Mesenchymal stem cell (in vitro differentiated cells and primary cell): Measurements from ENCODE around the gene PODXL.

Source experiments
- DNase-seq: peaks from one replicate; pipeline ENCODE4 v3.0.0-alpha.2; 2013
- H2AFZ ChIP-seq: one replicate; pipeline ENCODE4 v1.6.1; 2013; ENCODE audit warnings: low read depth, mild to moderate bottlenecking, control low read depth, inconsistent platforms, low read length, moderate library complexity
- H2AK5ac ChIP-seq: 2 replicates; pipeline ENCODE4 v1.6.1; 2013; ENCODE audit warnings: low read length, moderate library complexity, mild to moderate bottlenecking, inconsistent platforms; ENCODE audit not compliant: severe bottlenecking
- H2BK120ac ChIP-seq: one replicate; pipeline ENCODE4 v1.6.1; 2013; ENCODE audit warnings: low read depth, mild to moderate bottlenecking, inconsistent platforms, low read length, moderate library complexity
- H2BK12ac ChIP-seq, 2 experiments: one replicate each; pipeline ENCODE4 v1.6.1; 2013; ENCODE audit warnings: inconsistent platforms in 2 of 2, low read length in 2 of 2, mild to moderate bottlenecking in 2 of 2, moderate library complexity in 2 of 2, control low read depth in 1 of 2
- H2BK15ac ChIP-seq: one replicate; pipeline ENCODE4 v1.6.1; 2013; ENCODE audit warnings: mild to moderate bottlenecking, low read depth, inconsistent platforms; ENCODE audit not compliant: poor library complexity, severe bottlenecking
- H2BK5ac ChIP-seq: 2 replicates; pipeline ENCODE4 v1.6.1; 2013; ENCODE audit warnings: low read depth, mild to moderate bottlenecking, low read length, control low read depth, inconsistent platforms; ENCODE audit not compliant: poor library complexity, severe bottlenecking
- H3K14ac ChIP-seq, 2 experiments: one replicate each; pipeline ENCODE4 v1.6.1; 2013; ENCODE audit warnings: inconsistent platforms in 2 of 2, low read length in 2 of 2, control low read depth in 1 of 2, mild to moderate bottlenecking in 1 of 2, moderate library complexity in 1 of 2
- H3K18ac ChIP-seq, 2 experiments: one replicate each; pipeline ENCODE4 v1.6.1; 2013; ENCODE audit warnings: inconsistent platforms in 2 of 2, low read length in 2 of 2, control low read depth in 1 of 2, low read depth in 1 of 2, mild to moderate bottlenecking in 1 of 2
- H3K23ac ChIP-seq, 2 experiments: one replicate each; pipeline ENCODE4 v1.6.1; 2013; ENCODE audit warnings: inconsistent platforms in 2 of 2, low read length in 2 of 2, mild to moderate bottlenecking in 2 of 2, moderate library complexity in 2 of 2, control low read depth in 1 of 2
- H3K27ac ChIP-seq: 2 replicates; pipeline ENCODE4 v1.5.1; 2013; ENCODE audit warnings: mild to moderate bottlenecking, moderate library complexity, low read length, control low read depth, inconsistent platforms; ENCODE audit not compliant: poor library complexity, severe bottlenecking
- H3K27me3 ChIP-seq, 2 experiments: 2 replicates each; pipeline versions ENCODE4 v1.6.1 to v1.7.0; 2013; ENCODE audit warnings: low read length in 2 of 2, mild to moderate bottlenecking in 2 of 2, moderate library complexity in 2 of 2, control low read depth in 1 of 2, inconsistent platforms in 1 of 2; ENCODE audit not compliant: control insufficient read depth in 1 of 2, insufficient read depth in 1 of 2
- H3K36me3 ChIP-seq, 2 experiments: 2 replicates each; pipeline versions ENCODE4 v1.6.1 to v1.7.0; 2013; ENCODE audit warnings: low read length in 2 of 2, control low read depth in 1 of 2, inconsistent platforms in 1 of 2, low read depth in 1 of 2, mild to moderate bottlenecking in 1 of 2; ENCODE audit not compliant: insufficient read depth in 2 of 2, control insufficient read depth in 1 of 2
- H3K4ac ChIP-seq, 2 experiments: one replicate each; pipeline ENCODE4 v1.6.1; 2013; ENCODE audit warnings: inconsistent platforms in 2 of 2, low read length in 2 of 2, mild to moderate bottlenecking in 2 of 2, moderate library complexity in 2 of 2, control low read depth in 1 of 2, low read depth in 1 of 2
- H3K4me1 ChIP-seq: 2 replicates; pipeline ENCODE4 v1.6.1; 2013; ENCODE audit warnings: low read depth, low read length, control low read depth; ENCODE audit not compliant: control insufficient read depth, insufficient read depth
- H3K4me2 ChIP-seq: 2 replicates; pipeline ENCODE4 v1.6.1; 2013; ENCODE audit warnings: low read length, mild to moderate bottlenecking, inconsistent platforms; ENCODE audit not compliant: poor library complexity, severe bottlenecking
- H3K4me3 ChIP-seq, 2 experiments: 2 replicates each; pipeline versions ENCODE4 v1.5.1 to v1.7.0; 2013; ENCODE audit warnings: low read length in 2 of 2, mild to moderate bottlenecking in 2 of 2, control low read depth in 1 of 2, low read depth in 1 of 2; ENCODE audit not compliant: insufficient read depth in 1 of 2
- H3K79me1 ChIP-seq: replicated peaks from 2 replicates; pipeline ENCODE4 v1.6.1; 2013; ENCODE audit warnings: mild to moderate bottlenecking, control low read depth, low read length, inconsistent platforms; ENCODE audit not compliant: poor library complexity, severe bottlenecking
- H3K9ac ChIP-seq: 2 replicates; pipeline ENCODE4 v1.7.0; 2013; ENCODE audit warnings: mild to moderate bottlenecking, low read length, moderate library complexity
- H3K9me3 ChIP-seq: 2 replicates; pipeline ENCODE4 v1.7.0; 2013; ENCODE audit warnings: mild to moderate bottlenecking, low read length; ENCODE audit not compliant: control insufficient read depth
- H4K8ac ChIP-seq: one replicate; pipeline ENCODE4 v1.6.1; 2013; ENCODE audit warnings: inconsistent platforms, mild to moderate bottlenecking, low read length, moderate library complexity
- H4K91ac ChIP-seq: one replicate; pipeline ENCODE4 v1.6.1; 2013; ENCODE audit warnings: mild to moderate bottlenecking, low read length, inconsistent platforms
- WGBS: methylation state at CpG from one replicate; pipeline ENCODE4 v1.1.7; 2013; ENCODE audit warnings: mixed read lengths; 5-methylcytosine and 5-hydroxymethylcytosine counted together

PODXL gene

DNA sequence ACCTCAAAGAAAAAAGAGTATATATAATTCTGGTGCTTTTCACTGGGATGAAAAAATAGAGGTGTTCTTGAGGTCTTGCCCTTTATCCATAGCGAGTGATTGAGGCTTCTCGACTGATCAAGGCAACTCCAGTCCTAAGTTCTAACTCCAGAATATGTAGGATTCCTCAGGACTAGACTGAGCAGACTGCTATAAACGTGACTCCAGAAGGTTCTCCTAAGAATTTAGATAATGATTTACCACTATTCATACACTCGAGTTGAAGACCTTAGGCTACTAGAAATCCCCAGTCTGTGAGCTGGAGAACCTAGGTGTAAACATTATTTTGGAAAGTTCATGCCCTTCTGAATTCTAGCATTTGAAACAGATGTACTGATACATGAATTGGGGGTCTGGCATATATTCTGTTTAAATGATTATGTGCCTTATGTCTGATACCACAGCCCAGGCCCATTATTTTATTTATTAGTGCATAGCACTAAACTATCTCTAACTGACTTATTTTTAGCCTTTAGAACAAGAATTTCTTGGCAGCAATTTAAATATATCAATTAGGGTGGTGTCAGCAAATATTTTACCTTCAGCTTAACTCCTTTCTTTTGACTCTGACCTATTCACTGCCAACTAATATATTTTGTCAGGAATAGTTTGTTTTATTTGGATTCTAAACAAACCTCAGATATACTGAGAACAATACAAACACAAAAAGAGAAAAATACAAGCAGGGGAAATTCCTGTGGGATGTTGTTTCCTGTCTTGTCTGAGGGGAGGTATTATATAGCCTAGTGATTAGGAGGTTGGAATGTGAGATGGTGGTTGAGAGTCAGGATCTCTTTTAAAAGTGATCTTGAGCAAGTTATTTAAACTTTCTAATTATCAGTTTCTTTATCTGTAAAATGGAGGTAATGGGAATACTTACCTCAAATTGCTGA, 75.8 kb downstream of the PODXL start:
- H3K36me3 ChIP-seq, result peaks cover 0 to 75% of the 10 kb centered on the region in 2 experiments
- no peak overlapping the region for H4K91ac ChIP-seq
- H3K4me2 ChIP-seq, result no peak overlapping the region
- no peak overlapping the region for H2BK5ac ChIP-seq
- H3K9me3 ChIP-seq, result no peaks in the 10 kb centered on the region
- H2BK12ac ChIP-seq, result no peak overlapping the region
- H3K4ac ChIP-seq, result no peak overlapping the region
- H2BK120ac ChIP-seq, result no peak overlapping the region
- 66% methylated on average over 4 of the region's 4 CpGs for WGBS
- H3K18ac ChIP-seq, result no peak overlapping the region
- H2AFZ ChIP-seq, result no peak overlapping the region
- no peak overlapping the region for H4K8ac ChIP-seq
- no peak overlapping the region for H3K23ac ChIP-seq
- H3K27ac ChIP-seq, result peak overlapping the region; percentile 64
- no peak overlapping the region for H3K14ac ChIP-seq
- peak; percentile 27 for DNase-seq
- no peak overlapping the region for H3K9ac ChIP-seq
- H3K4me1 ChIP-seq, result peaks cover 2% of the 10 kb centered on the region
- peaks cover 3% of the 10 kb centered on the region for H3K79me1 ChIP-seq
- H2AK5ac ChIP-seq, result no peak overlapping the region
- H3K27me3 ChIP-seq, result no peaks in the 10 kb centered on the region
- H3K4me3 ChIP-seq, result no peak overlapping the region
- H2BK15ac ChIP-seq, result no peak overlapping the region

DNA sequence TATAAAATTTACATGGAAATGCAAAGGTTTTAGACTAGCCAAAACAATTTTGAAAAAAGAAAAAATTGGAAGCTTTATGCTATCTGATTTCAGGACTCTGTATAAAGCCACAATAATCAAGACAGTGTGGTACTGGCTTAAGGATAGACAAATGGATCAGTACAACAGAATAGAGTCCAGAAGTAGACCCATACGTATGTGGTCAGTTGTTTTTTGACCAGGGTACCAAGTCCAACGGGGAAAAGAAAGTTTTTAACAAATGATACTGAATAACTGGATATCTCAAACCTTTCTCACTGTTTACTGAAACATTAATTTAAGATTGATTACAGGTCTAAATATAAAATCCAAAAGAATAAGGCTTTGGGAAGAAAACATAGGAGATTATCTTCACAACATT, 79.7 kb downstream of the PODXL start:
- Histone ChIP-seq H3K14ac (no peak overlapping the region), H2BK120ac (no peak overlapping the region), H3K18ac (no peak overlapping the region), H2AK5ac (no peak overlapping the region), H2BK15ac (no peak overlapping the region), H3K36me3 (peaks cover 10 to 80% of the 10 kb centered on the region in 2 experiments), H2AFZ (no peak overlapping the region), H3K79me1 (peaks cover 2% of the 10 kb centered on the region), H3K4me1 (peaks cover 4% of the 10 kb centered on the region), H3K4me3 (no peak overlapping the region), H4K8ac (no peak overlapping the region), H3K27ac (no peak overlapping the region), H3K4me2 (no peak overlapping the region), H4K91ac (no peak overlapping the region), H2BK5ac (no peak overlapping the region), H3K23ac (no peak overlapping the region), H3K9ac (no peak overlapping the region), H2BK12ac (no peak overlapping the region), H3K4ac (no peak overlapping the region), H3K9me3 (no peaks in the 10 kb centered on the region), H3K27me3 (no peaks in the 10 kb centered on the region)
- no CpG with 5 or more reads among the region's 2 CpGs for WGBS
- DNase-seq, result no peak

DNA sequence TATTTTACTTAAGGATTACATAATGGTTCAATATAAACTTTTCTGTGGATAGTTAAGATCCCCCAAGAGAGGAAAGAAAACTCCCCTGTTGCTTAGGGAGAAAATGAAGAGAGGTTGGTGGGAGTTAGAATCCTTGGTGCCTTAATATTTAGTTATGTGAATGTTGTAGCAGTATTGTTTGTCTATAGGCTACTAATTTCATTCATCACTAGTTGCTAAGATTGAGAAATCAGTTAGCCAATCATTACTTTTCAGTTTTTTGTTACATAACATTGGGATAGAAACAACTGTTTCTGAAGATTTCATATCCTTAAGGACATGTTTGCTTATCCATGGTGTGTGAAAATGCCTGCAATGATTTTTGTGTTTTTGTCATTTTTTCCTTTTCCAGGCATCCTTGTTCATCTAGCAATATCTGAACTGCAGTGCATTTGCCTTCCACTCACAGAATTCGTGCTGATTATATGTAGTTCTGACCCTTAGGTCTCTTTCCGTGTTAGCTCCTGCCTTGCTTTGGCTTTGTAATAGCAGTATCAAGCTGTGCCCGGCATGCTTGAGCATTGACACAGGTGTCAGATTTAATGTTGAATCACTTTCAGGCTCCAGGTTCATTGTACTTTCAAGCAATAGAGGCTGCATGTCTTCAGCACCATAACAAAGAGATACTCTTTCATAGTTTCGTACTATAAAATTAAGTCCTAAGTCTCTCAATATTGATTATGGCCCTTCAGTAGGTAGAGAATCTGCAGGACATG, 85.0 kb downstream of the PODXL start:
- no peak overlapping the region for H3K18ac ChIP-seq
- H3K23ac ChIP-seq, result no peak overlapping the region
- no peaks in the 10 kb centered on the region for H3K27me3 ChIP-seq
- no peak overlapping the region for H2BK15ac ChIP-seq
- no peaks in the 10 kb centered on the region for H3K9me3 ChIP-seq
- DNase-seq, result no peak
- peaks cover 13% of the 10 kb centered on the region for H3K79me1 ChIP-seq
- H3K4me1 ChIP-seq, result peaks cover 2% of the 10 kb centered on the region
- 99% methylated on average over 4 of the region's 4 CpGs for WGBS
- H4K91ac ChIP-seq, result no peak overlapping the region
- no peak overlapping the region for H3K4ac ChIP-seq
- no peak overlapping the region for H3K14ac ChIP-seq
- H3K9ac ChIP-seq, result no peak overlapping the region
- H2BK12ac ChIP-seq, result no peak overlapping the region
- no peak overlapping the region for H3K4me3 ChIP-seq
- no peak overlapping the region for H2AK5ac ChIP-seq
- no peak overlapping the region for H4K8ac ChIP-seq
- no peak overlapping the region for H2AFZ ChIP-seq
- no peak overlapping the region for H2BK5ac ChIP-seq
- no peak overlapping the region for H3K4me2 ChIP-seq
- no peak overlapping the region for H3K27ac ChIP-seq
- H3K36me3 ChIP-seq, result peaks cover 13 to 96% of the 10 kb centered on the region in 2 experiments
- H2BK120ac ChIP-seq, result no peak overlapping the region

DNA sequence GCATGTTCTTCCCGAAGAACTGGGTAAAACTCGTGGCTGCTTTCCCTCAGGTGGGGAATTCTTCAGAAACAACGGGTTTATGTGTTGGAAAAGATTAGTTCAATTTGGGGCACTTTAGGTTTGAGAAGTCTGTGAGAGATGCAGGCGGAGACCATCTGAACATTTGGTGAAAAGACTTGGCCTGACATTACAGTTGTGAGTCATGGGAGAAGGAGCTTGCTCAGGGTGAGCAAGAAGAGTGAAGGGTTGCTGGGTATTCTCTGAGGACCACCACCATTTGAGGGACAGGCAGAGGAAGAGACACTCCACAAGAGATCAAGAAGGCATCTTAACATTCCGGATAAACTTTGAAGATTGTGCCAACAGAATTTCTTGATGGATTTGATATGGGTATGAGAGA, 88.6 kb downstream of the PODXL start:
- Histone ChIP-seq H4K91ac (no peak overlapping the region), H3K4me1 (no peaks in the 10 kb centered on the region), H3K4me2 (no peak overlapping the region), H2BK5ac (no peak overlapping the region), H3K9ac (no peak overlapping the region), H3K14ac (no peak overlapping the region), H2BK15ac (no peak overlapping the region), H3K23ac (no peak overlapping the region), H3K79me1 (peaks cover 14% of the 10 kb centered on the region), H3K4ac (no peak overlapping the region), H2AK5ac (no peak overlapping the region), H2BK120ac (no peak overlapping the region), H2BK12ac (no peak overlapping the region), H2AFZ (no peak overlapping the region), H3K4me3 (no peak overlapping the region), H3K27ac (no peak overlapping the region), H4K8ac (no peak overlapping the region), H3K18ac (no peak overlapping the region), H3K9me3 (no peaks in the 10 kb centered on the region), H3K36me3 (peaks cover 3 to 91% of the 10 kb centered on the region in 2 experiments), H3K27me3 (no peaks in the 10 kb centered on the region)
- no peak for DNase-seq
- WGBS, result 98% methylated on average over 5 of the region's 5 CpGs
